Occipital lobe (tissue), 2 donors: ENCODE data around the gene TNS3. TPM values are rescaled to one million over a fixed set of nuclear protein-coding genes. Genes with fewer than 3 reads are reported as not detected.
A peak's percentile ranks its signal among the peaks of the same experiment; 100 is the strongest.

Experiments
- DNase-seq: peaks from one replicate; lab custom pipeline; 2025; lab: John Stamatoyannopoulos, UW
- total RNA-seq: library from RNA; depleted of rRNA; stranded (reverse); fragments of >200 nt; gene quantifications from one replicate; pipeline ENCODE4 v1.2.3, GENCODE V29; 2014

The TNS3 gene
- total RNA-seq, 1 donor from 2014 or later, result 7.5 TPM

- DNase-seq, result no peak
Observed at GRCh38 chr7:47332681-47333553, 249.0 kb downstream of the TNS3 start.

GRCh38 chr7:47332213-47332612, 249.7 kb downstream of the TNS3 start:
- no peak for DNase-seq

- no peak for DNase-seq
Observed at GRCh38 chr7:47331179-47331565, 250.7 kb downstream of the TNS3 start.

GRCh38 chr7:47330561-47331178, 251.2 kb downstream of the TNS3 start:
- no peak for DNase-seq

GRCh38 chr7:47330026-47330425, 251.9 kb downstream of the TNS3 start:
- DNase-seq, result no peak

- no peak for DNase-seq
Observed at GRCh38 chr7:47329320-47329926, 252.5 kb downstream of the TNS3 start.

GRCh38 chr7:47328392-47329319, 253.3 kb downstream of the TNS3 start:
- DNase-seq, result no peak

- peak; percentile 81 for DNase-seq
Observed at GRCh38 chr7:47327698-47328391, 254.1 kb downstream of the TNS3 start.

DNA sequence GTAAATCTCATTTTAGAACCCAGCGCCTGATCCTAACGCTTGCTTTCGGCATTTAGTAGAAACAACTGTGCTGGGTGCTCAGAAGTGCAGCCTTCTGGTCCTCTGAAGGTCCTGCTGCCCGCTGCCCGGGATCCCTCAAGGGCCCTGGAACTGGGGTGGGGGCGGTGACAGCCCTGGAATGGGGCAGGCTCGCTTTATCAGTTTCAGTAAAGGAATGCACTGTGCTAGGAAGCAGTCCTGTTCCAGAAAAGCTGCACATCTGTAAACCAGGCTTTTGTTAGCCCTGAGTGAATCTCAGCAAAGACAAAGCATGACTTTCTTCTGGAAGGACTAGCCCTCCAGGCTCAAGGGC, 254.6 kb downstream of the TNS3 start:
- DNase-seq, result no peak

GRCh38 chr7:47326808-47327207, 255.1 kb downstream of the TNS3 start:
- DNase-seq, result no peak

DNA sequence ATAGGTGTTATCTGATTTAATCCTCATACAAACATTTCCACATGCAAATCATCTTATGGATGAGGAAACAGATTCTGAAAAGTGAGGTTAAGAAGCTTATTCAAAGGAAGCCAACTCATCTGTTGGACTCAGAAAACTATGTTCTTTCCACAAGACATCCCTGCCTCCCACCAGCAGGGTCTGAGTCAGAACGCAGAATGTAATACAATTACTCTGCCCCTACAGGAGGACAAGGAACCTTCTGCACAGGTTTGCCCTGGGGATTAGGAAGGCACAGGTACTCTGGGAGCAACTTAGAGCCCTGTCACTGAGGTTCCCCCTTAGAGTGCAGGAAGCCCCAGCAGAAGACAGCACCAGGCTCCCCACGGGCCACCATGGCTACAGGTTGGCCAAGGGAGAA, 255.7 kb downstream of the TNS3 start:
- no peak for DNase-seq

DNA sequence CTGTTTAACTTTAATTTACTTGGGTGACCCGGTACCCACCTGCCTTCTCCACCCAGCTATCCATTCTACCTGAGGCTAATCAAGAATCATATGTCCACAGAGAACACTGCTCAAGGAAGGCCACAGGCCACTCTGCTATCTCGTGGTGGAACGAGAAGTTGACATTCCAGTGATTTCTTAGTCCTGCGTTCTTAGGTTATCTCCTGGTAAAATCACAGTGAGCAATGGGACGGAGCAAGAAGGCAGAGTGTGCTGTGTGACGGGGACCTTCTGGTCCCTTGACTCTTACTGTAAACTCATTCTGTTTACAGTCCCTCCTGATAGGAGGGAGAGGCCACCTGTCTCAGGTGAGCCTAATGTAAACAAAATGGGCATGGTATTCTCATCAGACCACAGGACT, 256.6 kb downstream of the TNS3 start:
- DNase-seq, result no peak

GRCh38 chr7:47323904-47324303, 258.0 kb downstream of the TNS3 start:
- DNase-seq, result no peak

DNA sequence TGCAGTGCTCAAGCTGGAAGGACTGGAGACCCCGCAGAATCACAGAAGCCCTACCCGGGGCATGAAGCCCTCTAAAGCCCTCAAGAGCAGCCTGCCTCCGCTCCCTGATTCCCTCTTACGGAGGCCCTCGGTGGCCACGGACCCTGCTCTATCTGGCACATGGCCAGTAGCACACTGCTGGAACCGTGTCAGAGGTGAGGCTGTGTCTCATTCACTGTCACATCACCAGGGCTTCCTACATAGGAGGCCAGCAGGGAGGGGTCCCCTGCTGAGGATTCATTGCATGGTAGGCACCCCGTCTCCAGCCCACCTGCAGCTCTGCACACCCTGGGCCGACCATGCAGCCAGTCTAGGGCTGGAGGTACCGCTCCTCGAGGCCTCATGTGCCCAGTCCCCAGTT, 259.2 kb downstream of the TNS3 start:
- no peak for DNase-seq

DNA sequence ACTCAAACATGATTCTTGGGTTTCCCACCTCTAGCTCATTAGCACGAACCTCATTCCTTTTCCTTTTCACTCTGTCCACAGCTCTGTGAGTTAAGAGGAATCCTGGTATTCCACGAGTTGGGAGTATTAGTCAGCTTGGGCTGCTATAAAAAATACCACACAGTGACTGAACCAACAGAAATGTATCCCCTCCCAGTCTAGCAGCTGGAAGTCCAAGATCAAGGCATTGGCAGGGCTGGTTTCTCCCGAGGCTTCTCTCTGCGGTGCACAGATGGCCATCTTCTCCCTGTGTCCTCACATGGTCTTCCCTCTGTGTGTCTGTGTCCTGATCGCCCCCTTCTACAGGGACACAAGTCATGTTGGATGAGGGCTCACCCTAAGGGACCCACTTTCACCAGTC, 261.6 kb downstream of the TNS3 start:
- DNase-seq, result no peak

GRCh38 chr7:47318395-47319182, 263.3 kb downstream of the TNS3 start:
- no peak for DNase-seq

- no peak for DNase-seq
Observed at GRCh38 chr7:47317487-47317886, 264.4 kb downstream of the TNS3 start.

- no peak for DNase-seq
Observed at GRCh38 chr7:47314728-47315607, 266.9 kb downstream of the TNS3 start.

GRCh38 chr7:47314248-47314647, 267.7 kb downstream of the TNS3 start:
- no peak for DNase-seq
